Endodermal cell (in vitro differentiated cells): Measurements from ENCODE around the gene PSMD2. TPM values are rescaled to one million over a fixed set of nuclear protein-coding genes. Genes with fewer than 3 reads are reported as not detected.
"Not testable (repeated sequence)": the region's sequence is repeated elsewhere in the genome, so short reads cannot be mapped to it uniquely, and the experiment has no call there.

ENCODE experiments used
- DNase-seq: peaks from one replicate; pipeline ENCODE4 v3.0.0-alpha.2; 2017
- H3K27ac ChIP-seq: 2 replicates; pipeline ENCODE4 v1.5.1; 2013; ENCODE audit warnings: mild to moderate bottlenecking, low read depth, low read length, moderate library complexity
- H3K27me3 ChIP-seq: 2 replicates; pipeline ENCODE4 v1.6.1; 2013; ENCODE audit warnings: mild to moderate bottlenecking, low read length, moderate library complexity; ENCODE audit not compliant: insufficient read depth, control insufficient read depth, poor library complexity, severe bottlenecking
- H3K36me3 ChIP-seq: 2 replicates; pipeline ENCODE4 v1.7.0; 2013; ENCODE audit warnings: mild to moderate bottlenecking, low read length, moderate library complexity; ENCODE audit not compliant: control insufficient read depth, insufficient read depth
- H3K4me1 ChIP-seq: one replicate; pipeline ENCODE4 v1.7.0; 2013; ENCODE audit warnings: low read length; ENCODE audit not compliant: control insufficient read depth, insufficient read depth
- H3K4me3 ChIP-seq: 2 replicates; pipeline ENCODE4 v1.5.1; 2013; ENCODE audit warnings: mild to moderate bottlenecking, low read length, moderate library complexity
- H3K9ac ChIP-seq: 2 replicates; pipeline ENCODE4 v1.6.1; 2013; ENCODE audit warnings: mild to moderate bottlenecking, low read length, moderate library complexity; ENCODE audit not compliant: poor library complexity, severe bottlenecking; ENCODE audit errors: extremely low read depth
- H3K9me3 ChIP-seq: 2 replicates; pipeline ENCODE4 v1.6.1; 2013; ENCODE audit warnings: mild to moderate bottlenecking, low read length, moderate library complexity; ENCODE audit not compliant: control insufficient read depth
- H3K27ac Mint-ChIP-seq: 2 replicates; pipeline ENCODE4 v1.8.0; 2020; ENCODE audit warnings: mixed read lengths
- H3K27me3 Mint-ChIP-seq: 2 replicates; pipeline ENCODE4 v1.8.0; 2021; ENCODE audit warnings: mild to moderate bottlenecking, mixed read lengths; ENCODE audit not compliant: insufficient read depth
- H3K36me3 Mint-ChIP-seq: 2 replicates; pipeline ENCODE4 v1.8.0; 2020; ENCODE audit warnings: low read depth, mixed read lengths
- H3K4me1 Mint-ChIP-seq: 2 replicates; pipeline ENCODE4 v1.8.0; 2020; ENCODE audit warnings: mixed read lengths
- H3K4me3 Mint-ChIP-seq: 2 replicates; pipeline ENCODE4 v1.8.0; 2020; ENCODE audit warnings: mild to moderate bottlenecking, moderate library complexity, mixed read lengths
- H3K9me3 Mint-ChIP-seq: 2 replicates; pipeline ENCODE4 v1.8.0; 2020; ENCODE audit warnings: mild to moderate bottlenecking, mixed read lengths
- WGBS, 2 experiments: methylation state at CpG; one replicate each; pipeline versions ENCODE4 v1.1.5 to v1.1.7; 2013; ENCODE audit warnings: missing lambda C conversion rate in 2 of 2, mixed read lengths in 1 of 2; ENCODE audit not compliant: insufficient coverage in 1 of 2, insufficient read length in 1 of 2; 5-methylcytosine and 5-hydroxymethylcytosine counted together
- total RNA-seq, 2 donors: library from RNA; stranded (reverse); fragmentation: NEBNext Ultra II Directional in 1 of 2; extraction: Animal tissue kit (Norgen Biotek cat#: 25700) in 1 of 2; gene quantifications; 2 replicates in 1 of 2; 3 replicates in 1 of 2; pipeline ENCODE4 v1.2.1, GENCODE V29; 2021
- TF ChIP-seq, protein P1 (sequence below): fragments of 200-600 bp; sonication (generic); conservative IDR thresholded peaks from 2 replicates; pipeline ENCODE4 v1.5.0; 2021; ENCODE audit warnings: antibody characterized with exemption, mild to moderate bottlenecking

The PSMD2 gene
- total RNA-seq, 2 donors from 2014 or later, result 332 TPM

DNA sequence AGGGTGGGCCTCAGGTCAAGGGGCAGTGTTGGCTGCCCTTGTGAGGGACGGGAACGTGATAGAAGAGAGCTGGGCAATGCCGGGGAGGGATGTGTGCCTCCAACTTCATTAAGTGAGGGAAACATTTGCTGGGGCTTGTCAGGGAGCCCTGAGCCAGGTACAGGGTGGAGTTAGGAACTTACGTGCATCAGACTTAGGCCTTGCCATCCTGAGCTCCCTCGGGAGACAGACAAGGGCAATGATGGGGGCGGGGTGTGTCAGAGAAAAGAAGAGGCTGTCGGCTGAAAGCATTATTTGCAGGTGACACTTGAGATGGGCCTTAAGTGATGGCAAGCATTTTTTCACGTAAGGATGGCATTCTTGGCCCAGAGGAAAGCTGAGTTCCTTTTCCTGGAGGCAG, 40.0 kb downstream of the PSMD2 start:
- Histone ChIP-seq H3K27me3 (no peaks in the 10 kb centered on the region), H3K9me3 (no peaks in the 10 kb centered on the region), H3K36me3 (peaks cover 25% of the 10 kb centered on the region), H3K4me1 (no peaks in the 10 kb centered on the region), H3K4me3 (no peak overlapping the region), H3K9ac (no peak overlapping the region), H3K27ac (peak overlapping the region; percentile 89)
- WGBS, 2 experiments, result 83 to 92% methylated on average over 5 to 8 of the region's 8 CpGs
- H3K4me3 Mint-ChIP-seq, result no peak overlapping the region
- TF ChIP-seq, protein P1, sequence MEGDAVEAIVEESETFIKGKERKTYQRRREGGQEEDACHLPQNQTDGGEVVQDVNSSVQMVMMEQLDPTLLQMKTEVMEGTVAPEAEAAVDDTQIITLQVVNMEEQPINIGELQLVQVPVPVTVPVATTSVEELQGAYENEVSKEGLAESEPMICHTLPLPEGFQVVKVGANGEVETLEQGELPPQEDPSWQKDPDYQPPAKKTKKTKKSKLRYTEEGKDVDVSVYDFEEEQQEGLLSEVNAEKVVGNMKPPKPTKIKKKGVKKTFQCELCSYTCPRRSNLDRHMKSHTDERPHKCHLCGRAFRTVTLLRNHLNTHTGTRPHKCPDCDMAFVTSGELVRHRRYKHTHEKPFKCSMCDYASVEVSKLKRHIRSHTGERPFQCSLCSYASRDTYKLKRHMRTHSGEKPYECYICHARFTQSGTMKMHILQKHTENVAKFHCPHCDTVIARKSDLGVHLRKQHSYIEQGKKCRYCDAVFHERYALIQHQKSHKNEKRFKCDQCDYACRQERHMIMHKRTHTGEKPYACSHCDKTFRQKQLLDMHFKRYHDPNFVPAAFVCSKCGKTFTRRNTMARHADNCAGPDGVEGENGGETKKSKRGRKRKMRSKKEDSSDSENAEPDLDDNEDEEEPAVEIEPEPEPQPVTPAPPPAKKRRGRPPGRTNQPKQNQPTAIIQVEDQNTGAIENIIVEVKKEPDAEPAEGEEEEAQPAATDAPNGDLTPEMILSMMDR, result no peak
- H3K27me3 Mint-ChIP-seq, result peaks cover 4% of the 10 kb centered on the region
- peaks cover 27% of the 10 kb centered on the region for H3K36me3 Mint-ChIP-seq
- H3K27ac Mint-ChIP-seq, result no peak overlapping the region
- no peaks in the 10 kb centered on the region for H3K9me3 Mint-ChIP-seq
- no peak for DNase-seq
- peaks cover 14% of the 10 kb centered on the region for H3K4me1 Mint-ChIP-seq

DNA sequence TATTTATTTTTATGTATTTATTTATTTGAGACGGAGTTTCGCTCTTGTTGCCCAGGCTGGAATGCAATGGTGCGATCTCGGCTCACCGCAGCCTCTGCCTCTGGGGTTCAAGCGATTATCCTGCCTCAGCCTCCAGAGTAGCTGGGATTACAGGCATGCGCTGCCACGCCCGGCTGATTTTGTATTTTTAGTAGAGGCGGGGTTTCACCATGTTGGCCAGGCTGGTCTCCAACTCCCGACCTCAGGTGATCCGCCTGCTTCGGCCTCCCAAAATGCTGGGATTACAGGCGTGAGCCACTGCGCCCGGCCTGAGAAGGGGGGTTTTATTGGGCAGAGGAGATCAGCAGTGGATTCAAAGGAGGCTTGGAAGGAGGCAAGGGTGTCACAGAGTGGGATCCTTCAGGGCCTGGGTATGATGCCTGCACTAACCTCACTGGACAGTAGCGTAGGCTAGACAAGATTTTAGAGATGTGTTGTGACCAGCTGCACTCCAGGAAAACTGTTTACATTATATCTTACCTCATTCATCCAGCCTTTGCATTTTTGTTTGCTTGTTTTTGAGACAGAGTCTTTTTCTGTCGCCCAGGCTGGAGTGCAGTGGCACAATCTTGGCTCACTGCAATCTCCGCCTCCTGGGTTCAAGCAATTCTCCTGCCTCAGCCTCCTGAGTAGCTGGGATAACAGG, 40.6 kb downstream of the PSMD2 start:
- not testable (repeated sequence) for DNase-seq, H3K4me3 ChIP-seq, H3K27ac Mint-ChIP-seq, H3K4me3 Mint-ChIP-seq, H3K9ac ChIP-seq, H3K9me3 Mint-ChIP-seq, H3K27me3 Mint-ChIP-seq, H3K27ac ChIP-seq, H3K4me1 ChIP-seq, H3K9me3 ChIP-seq, H3K27me3 ChIP-seq
- H3K4me1 Mint-ChIP-seq, result peaks cover 14% of the 10 kb centered on the region
- H3K36me3 Mint-ChIP-seq, result peaks cover 22% of the 10 kb centered on the region
- WGBS, 2 experiments, result 93 to 95% methylated on average over 14 to 19 of the region's 19 CpGs
- peaks cover 24% of the 10 kb centered on the region for H3K36me3 ChIP-seq

DNA sequence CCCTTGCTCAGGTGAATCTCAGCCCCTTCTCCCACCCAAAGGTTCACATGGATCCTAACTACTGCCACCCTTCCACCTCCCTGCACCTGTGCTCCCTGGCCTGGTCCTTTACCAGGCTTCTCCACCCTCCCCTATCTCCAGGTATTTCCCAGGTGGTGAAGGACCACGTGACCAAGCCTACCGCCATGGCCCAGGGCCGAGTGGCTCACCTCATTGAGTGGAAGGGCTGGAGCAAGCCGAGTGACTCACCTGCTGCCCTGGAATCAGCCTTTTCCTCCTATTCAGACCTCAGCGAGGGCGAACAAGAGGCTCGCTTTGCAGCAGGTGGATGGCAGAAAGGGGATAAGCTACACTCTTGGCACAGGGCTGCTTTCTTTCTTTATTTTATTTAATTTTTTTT, 42.9 kb downstream of the PSMD2 start:
- Histone ChIP-seq H3K4me1 (no peaks in the 10 kb centered on the region), H3K9ac (no peak overlapping the region), H3K27me3 (no peaks in the 10 kb centered on the region), H3K27ac (no peak overlapping the region), H3K4me3 (no peak overlapping the region), H3K9me3 (no peaks in the 10 kb centered on the region), H3K36me3 (peaks cover 26% of the 10 kb centered on the region)
- Mint-ChIP-seq H3K4me1 (peaks cover 15% of the 10 kb centered on the region), H3K27ac (no peak overlapping the region), H3K27me3 (peaks cover 4% of the 10 kb centered on the region), H3K9me3 (no peaks in the 10 kb centered on the region), H3K4me3 (no peak overlapping the region), H3K36me3 (peaks cover 27% of the 10 kb centered on the region)
- WGBS, 2 experiments, result 85 to 91% methylated on average over 7 of the region's 7 CpGs
- DNase-seq, result no peak
- TF ChIP-seq, protein P1, result no peak
